Measurements from ENCODE around the gene SAXO1.

SAXO1 gene

GRCh38 chr9:18909140-18910018 is 123.6 kb downstream of the SAXO1 start:
- no peak for DNase-seq

GRCh38 chr9:18907927-18908625 is 124.9 kb downstream of the SAXO1 start:
- no peak for DNase-seq

- DNase-seq, result peak; percentile 5
These were observed 126.2 kb downstream of the SAXO1 start for GRCh38 chr9:18906656-18907395.

GRCh38 chr9:18905883-18906629 is 127.0 kb downstream of the SAXO1 start:
- DNase-seq, result peak; percentile 19

GRCh38 chr9:18905028-18905882 is 127.8 kb downstream of the SAXO1 start:
- DNase-seq, result peak; percentile 13

GRCh38 chr9:18903450-18903849 is 129.6 kb downstream of the SAXO1 start:
- no peak for DNase-seq

- DNase-seq, result no peak
These were observed 136.4 kb downstream of the SAXO1 start for GRCh38 chr9:18896531-18897179.

GRCh38 chr9:18896004-18896403 is 137.0 kb downstream of the SAXO1 start:
- no peak for DNase-seq

GRCh38 chr9:18893491-18893890 is 139.5 kb downstream of the SAXO1 start:
- DNase-seq, result no peak

- DNase-seq, result no peak
These were observed 140.0 kb downstream of the SAXO1 start for GRCh38 chr9:18893046-18893445.

- DNase-seq, result no peak
These were observed 140.9 kb downstream of the SAXO1 start for GRCh38 chr9:18891946-18892670.

- DNase-seq, result peak; percentile 15
These were observed 142.6 kb downstream of the SAXO1 start for GRCh38 chr9:18890372-18890771.

GRCh38 chr9:18889550-18889949 is 143.5 kb downstream of the SAXO1 start:
- DNase-seq, result no peak

GRCh38 chr9:18888290-18888689 is 144.7 kb downstream of the SAXO1 start:
- DNase-seq, result no peak

- DNase-seq, result no peak
These were observed 145.5 kb downstream of the SAXO1 start for GRCh38 chr9:18887546-18887945.

GRCh38 chr9:18881758-18882157 is 151.3 kb downstream of the SAXO1 start:
- DNase-seq, result no peak

GRCh38 chr9:18877984-18878383 is 155.0 kb downstream of the SAXO1 start:
- DNase-seq, result no peak
